Astrocyte (in vitro differentiated cells and primary cell): ENCODE results near the gene MAGEA9B. TPM values are rescaled to one million over a fixed set of nuclear protein-coding genes. Genes with fewer than 3 reads are reported as not detected.
"Not testable (repeated sequence)": the region's sequence is repeated elsewhere in the genome, so short reads cannot be mapped to it uniquely, and the experiment has no call there.

Experiments
- DNase-seq: peaks from one replicate; pipeline ENCODE4 v3.0.0-alpha.2; 2010; ENCODE audit warnings: low read depth
- FAIRE-seq: peaks from 2 replicates; lab custom pipeline; 2011; peaks lifted over from hg19 to GRCh38; lab: Jason Lieb, UNC
- H2AFZ ChIP-seq: 2 replicates; pipeline ENCODE4 v1.6.0; 2012; ENCODE audit warnings: low read depth, low read length, inconsistent platforms
- H3K27ac ChIP-seq: 2 replicates; pipeline ENCODE4 v1.5.1; 2011; ENCODE audit warnings: low read depth, low read length, inconsistent platforms
- H3K27me3 ChIP-seq: 2 replicates; pipeline ENCODE4 v1.6.0; 2011; ENCODE audit warnings: low read length, inconsistent platforms; ENCODE audit not compliant: insufficient read depth
- H3K36me3 ChIP-seq: 2 replicates; pipeline ENCODE4 v1.5.1; 2011; ENCODE audit warnings: low read length, inconsistent platforms; ENCODE audit not compliant: insufficient read depth
- H3K4me1 ChIP-seq: 2 replicates; pipeline ENCODE4 v1.5.1; 2011; ENCODE audit warnings: low read length, inconsistent platforms; ENCODE audit not compliant: insufficient read depth
- H3K4me2 ChIP-seq: 2 replicates; pipeline ENCODE4 v1.6.0; 2012; ENCODE audit warnings: low read length, inconsistent platforms
- H3K4me3 ChIP-seq: 2 replicates; pipeline ENCODE4 v1.5.1; 2011; ENCODE audit warnings: low read depth, mild to moderate bottlenecking, low read length, inconsistent platforms; ENCODE audit not compliant: insufficient read depth
- H3K79me2 ChIP-seq: 2 replicates; pipeline ENCODE4 v1.6.0; 2012; ENCODE audit warnings: mild to moderate bottlenecking, low read length, inconsistent platforms; ENCODE audit not compliant: insufficient read depth
- H3K9ac ChIP-seq: 2 replicates; pipeline ENCODE4 v1.6.0; 2012; ENCODE audit warnings: mild to moderate bottlenecking, low read length, inconsistent platforms
- H3K9me3 ChIP-seq: 2 replicates; pipeline ENCODE4 v1.5.1; 2012; ENCODE audit warnings: low read depth, mild to moderate bottlenecking, low read length, inconsistent platforms; ENCODE audit not compliant: insufficient read depth
- H4K20me1 ChIP-seq: 2 replicates; pipeline ENCODE4 v1.6.0; 2012; ENCODE audit warnings: low read length, inconsistent platforms; ENCODE audit not compliant: insufficient read depth
- H3K27ac Mint-ChIP-seq: one replicate; pipeline ENCODE4 v1.8.0; 2021; ENCODE audit warnings: mild to moderate bottlenecking, mixed read lengths; ENCODE audit not compliant: unreplicated experiment
- H3K27me3 Mint-ChIP-seq: one replicate; pipeline ENCODE4 v1.8.0; 2021; ENCODE audit warnings: low read depth, mixed read lengths; ENCODE audit not compliant: unreplicated experiment
- H3K36me3 Mint-ChIP-seq: one replicate; pipeline ENCODE4 v1.8.0; 2021; ENCODE audit warnings: low read depth, mixed read lengths; ENCODE audit not compliant: unreplicated experiment
- H3K4me1 Mint-ChIP-seq: one replicate; pipeline ENCODE4 v1.8.0; 2021; ENCODE audit warnings: low read depth, mixed read lengths; ENCODE audit not compliant: unreplicated experiment
- H3K4me3 Mint-ChIP-seq: one replicate; pipeline ENCODE4 v1.8.0; 2021; ENCODE audit warnings: mild to moderate bottlenecking, moderate library complexity, mixed read lengths; ENCODE audit not compliant: unreplicated experiment
- H3K9me3 Mint-ChIP-seq: one replicate; pipeline ENCODE4 v1.8.0; 2021; ENCODE audit warnings: mild to moderate bottlenecking, mixed read lengths; ENCODE audit not compliant: unreplicated experiment
- EZH2 ChIP-seq: IDR thresholded peaks from 2 replicates; pipeline ENCODE4 v1.6.1; 2012; ENCODE audit warnings: mild to moderate bottlenecking, low read length, inconsistent platforms; ENCODE audit not compliant: insufficient read depth
- total RNA-seq: library from RNA; stranded (reverse); gene quantifications from 2 replicates; pipeline ENCODE4 v1.2.1, GENCODE V29; 2021
- TF ChIP-seq, protein P1 (sequence below): IDR thresholded peaks from 2 replicates; pipeline ENCODE4 v1.5.1; 2011; ENCODE audit warnings: low read depth, mild to moderate bottlenecking, inconsistent platforms, low read length, moderate library complexity; ENCODE audit not compliant: insufficient read depth

Gene MAGEA9B
- total RNA-seq, 1 donor from 2014 or later = not detected

DNA sequence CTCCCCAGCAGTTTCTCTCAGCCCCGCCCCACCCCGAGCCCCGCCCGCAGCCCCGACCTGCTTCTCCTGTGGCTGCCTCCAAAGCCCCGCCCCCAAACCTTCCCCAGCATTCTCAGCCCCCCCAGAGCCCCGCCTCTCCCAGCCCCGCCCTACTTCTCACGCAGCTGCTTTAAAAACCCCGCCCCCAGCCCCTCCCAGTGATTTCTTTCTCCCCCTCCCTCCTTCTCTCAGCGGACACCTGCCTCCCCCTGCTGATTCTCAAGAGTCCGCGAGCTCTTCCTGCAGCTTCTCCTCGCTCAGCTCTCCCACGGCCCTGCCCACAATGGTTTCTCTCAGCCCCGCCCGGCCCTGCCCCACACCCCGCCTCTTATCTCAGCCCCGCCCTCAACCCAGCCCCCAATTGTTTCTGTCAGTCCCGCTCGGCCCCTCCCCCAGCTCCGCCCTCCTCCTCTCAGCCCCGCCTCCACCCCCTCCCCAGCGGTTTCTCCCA is 47.1 kb downstream of the MAGEA9B start:
- peak overlapping the region; percentile 75 for H3K4me3 ChIP-seq
- no peak for FAIRE-seq
- DNase-seq = no peak
- H3K79me2 ChIP-seq = no peaks in the 10 kb centered on the region
- no peak overlapping the region for H2AFZ ChIP-seq
- no peaks in the 10 kb centered on the region for H3K4me1 Mint-ChIP-seq
- H3K9me3 ChIP-seq = no peaks in the 10 kb centered on the region
- H3K4me3 Mint-ChIP-seq = peak overlapping the region; percentile 88
- TF ChIP-seq, protein P1, sequence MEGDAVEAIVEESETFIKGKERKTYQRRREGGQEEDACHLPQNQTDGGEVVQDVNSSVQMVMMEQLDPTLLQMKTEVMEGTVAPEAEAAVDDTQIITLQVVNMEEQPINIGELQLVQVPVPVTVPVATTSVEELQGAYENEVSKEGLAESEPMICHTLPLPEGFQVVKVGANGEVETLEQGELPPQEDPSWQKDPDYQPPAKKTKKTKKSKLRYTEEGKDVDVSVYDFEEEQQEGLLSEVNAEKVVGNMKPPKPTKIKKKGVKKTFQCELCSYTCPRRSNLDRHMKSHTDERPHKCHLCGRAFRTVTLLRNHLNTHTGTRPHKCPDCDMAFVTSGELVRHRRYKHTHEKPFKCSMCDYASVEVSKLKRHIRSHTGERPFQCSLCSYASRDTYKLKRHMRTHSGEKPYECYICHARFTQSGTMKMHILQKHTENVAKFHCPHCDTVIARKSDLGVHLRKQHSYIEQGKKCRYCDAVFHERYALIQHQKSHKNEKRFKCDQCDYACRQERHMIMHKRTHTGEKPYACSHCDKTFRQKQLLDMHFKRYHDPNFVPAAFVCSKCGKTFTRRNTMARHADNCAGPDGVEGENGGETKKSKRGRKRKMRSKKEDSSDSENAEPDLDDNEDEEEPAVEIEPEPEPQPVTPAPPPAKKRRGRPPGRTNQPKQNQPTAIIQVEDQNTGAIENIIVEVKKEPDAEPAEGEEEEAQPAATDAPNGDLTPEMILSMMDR = no peak
- TF ChIP-seq EZH2 = no peak
- H3K27ac Mint-ChIP-seq = peak overlapping the region; percentile 99
- H3K27me3 ChIP-seq = no peaks in the 10 kb centered on the region
- H3K36me3 Mint-ChIP-seq = peaks cover 2% of the 10 kb centered on the region
- H3K4me2 ChIP-seq = peak overlapping the region; percentile 87
- no peaks in the 10 kb centered on the region for H4K20me1 ChIP-seq
- H3K9me3 Mint-ChIP-seq = no peaks in the 10 kb centered on the region
- H3K9ac ChIP-seq = peak overlapping the region; percentile 90
- no peaks in the 10 kb centered on the region for H3K4me1 ChIP-seq
- peak overlapping the region; percentile 93 for H3K27ac ChIP-seq
- no peaks in the 10 kb centered on the region for H3K36me3 ChIP-seq
- H3K27me3 Mint-ChIP-seq = no peaks in the 10 kb centered on the region

- H3K27ac ChIP-seq = peak overlapping the region; percentile 68
- H4K20me1 ChIP-seq = no peaks in the 10 kb centered on the region
- Mint-ChIP-seq H3K27ac (peak overlapping the region; percentile 53), H3K27me3 (no peaks in the 10 kb centered on the region), H3K9me3 (no peaks in the 10 kb centered on the region), H3K4me3 (peak overlapping the region; percentile 85), H3K4me1 (no peaks in the 10 kb centered on the region), H3K36me3 (no peaks in the 10 kb centered on the region)
- FAIRE-seq = no peak
- peak; percentile 89 for DNase-seq
- H3K9me3 ChIP-seq = no peaks in the 10 kb centered on the region
- no peaks in the 10 kb centered on the region for H3K27me3 ChIP-seq
- H3K9ac ChIP-seq = peak overlapping the region; percentile 67
- no peak overlapping the region for H2AFZ ChIP-seq
- H3K36me3 ChIP-seq = no peaks in the 10 kb centered on the region
- peak overlapping the region; percentile 83 for H3K4me2 ChIP-seq
- TF ChIP-seq EZH2 = no peak
- TF ChIP-seq, protein P1 = no peak
- H3K4me1 ChIP-seq = no peaks in the 10 kb centered on the region
- H3K79me2 ChIP-seq = no peaks in the 10 kb centered on the region
- H3K4me3 ChIP-seq = peak overlapping the region; percentile 51
These were observed 47.8 kb downstream of the MAGEA9B start for GRCh38 chrX:149539283-149540130.

GRCh38 chrX:149537474-149537873 is 49.8 kb downstream of the MAGEA9B start:
- H3K4me3 Mint-ChIP-seq, H3K27me3 Mint-ChIP-seq, H3K4me2 ChIP-seq, H3K9me3 Mint-ChIP-seq, H3K27ac ChIP-seq, H2AFZ ChIP-seq, H3K27me3 ChIP-seq, H3K9me3 ChIP-seq, H4K20me1 ChIP-seq, H3K4me1 ChIP-seq, FAIRE-seq, H3K36me3 Mint-ChIP-seq, H3K27ac Mint-ChIP-seq, DNase-seq, H3K4me1 Mint-ChIP-seq, H3K36me3 ChIP-seq, H3K9ac ChIP-seq, H3K4me3 ChIP-seq, H3K79me2 ChIP-seq: not testable (repeated sequence)

DNA sequence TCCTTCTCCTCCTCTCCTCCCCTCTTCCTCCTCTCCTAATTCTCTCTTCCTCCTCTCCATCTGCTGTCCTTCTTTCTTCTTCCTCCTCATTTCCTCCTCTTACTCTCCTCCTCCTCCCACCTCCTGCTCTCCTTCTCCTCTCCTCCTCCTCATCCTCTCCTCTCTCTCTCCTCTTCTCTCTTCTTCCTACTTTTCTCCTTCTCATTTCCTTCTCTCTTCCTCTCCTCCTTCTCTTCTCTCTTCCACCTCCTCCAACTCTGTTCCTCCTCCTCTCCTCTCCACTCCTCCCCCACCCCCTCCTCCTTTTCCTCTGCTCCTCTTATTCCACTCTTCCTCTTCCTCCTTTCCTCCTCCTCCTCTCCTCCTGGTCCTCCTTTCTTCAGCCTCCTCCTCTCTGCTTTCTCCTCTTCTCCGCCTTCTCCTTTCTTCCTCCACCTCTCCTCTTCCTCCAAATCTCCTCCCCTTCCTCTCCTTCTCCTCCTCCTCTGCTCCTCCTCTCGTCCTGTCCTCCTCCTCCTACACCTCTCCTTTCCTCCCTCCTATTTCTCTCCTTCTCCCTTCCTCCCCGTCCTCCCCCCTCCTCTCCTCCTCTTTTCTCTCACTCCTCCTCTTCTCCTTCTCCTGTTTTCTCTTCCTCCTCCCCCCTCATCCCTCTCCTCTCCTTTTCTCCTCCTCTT is 52.2 kb downstream of the MAGEA9B start:
- H3K4me1 Mint-ChIP-seq, H3K27ac ChIP-seq, H3K27ac Mint-ChIP-seq, H3K27me3 ChIP-seq, H3K27me3 Mint-ChIP-seq, H3K4me2 ChIP-seq, H3K9ac ChIP-seq, H3K9me3 Mint-ChIP-seq, H3K36me3 Mint-ChIP-seq, H3K9me3 ChIP-seq, H3K4me3 ChIP-seq, H3K4me3 Mint-ChIP-seq, H2AFZ ChIP-seq, H3K4me1 ChIP-seq, H3K36me3 ChIP-seq, H3K79me2 ChIP-seq, H4K20me1 ChIP-seq, DNase-seq: not testable (repeated sequence)
- peak; percentile 52 for FAIRE-seq
